Measurements from ENCODE around the gene PEPD.

PEPD gene

DNA sequence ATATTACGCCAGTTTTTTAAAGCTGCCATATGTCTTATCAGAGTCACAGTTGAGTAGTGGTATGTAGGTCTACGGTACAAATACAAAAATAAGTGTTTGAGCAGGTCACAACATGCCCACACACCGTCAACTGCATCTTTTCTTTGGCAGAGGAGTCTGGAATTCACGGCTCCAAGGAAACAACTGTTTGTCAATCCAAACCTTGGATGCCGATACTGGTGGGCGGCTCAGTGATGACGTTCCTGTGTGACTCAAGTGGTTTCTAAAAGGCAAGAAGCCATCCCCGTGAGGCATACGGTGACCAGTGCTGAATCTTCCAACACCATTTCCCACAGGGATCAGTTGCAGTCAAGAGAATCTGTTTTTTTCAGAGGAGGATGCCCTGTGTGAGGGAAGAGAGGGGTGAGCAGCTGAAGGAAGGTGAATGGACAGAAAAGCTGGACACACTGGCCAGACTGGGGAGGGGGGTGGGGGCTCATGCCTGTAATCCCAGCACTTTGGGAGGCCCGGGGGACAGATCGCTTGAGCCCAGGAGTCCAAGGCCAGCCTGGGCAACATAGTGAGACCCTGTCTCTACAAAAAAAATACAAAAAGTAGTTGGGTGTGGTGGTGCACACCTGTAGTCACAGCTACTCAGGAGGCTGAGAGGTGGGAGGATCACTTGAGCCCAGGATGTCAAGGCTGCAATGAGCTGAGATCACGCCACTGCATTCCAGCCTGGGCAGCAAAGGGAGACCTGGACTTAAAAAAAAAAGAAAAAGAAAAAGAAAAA, 170.9 kb downstream of the PEPD start:
- peak in 1 of 2 donors; percentile 57 for DNase-seq

DNA sequence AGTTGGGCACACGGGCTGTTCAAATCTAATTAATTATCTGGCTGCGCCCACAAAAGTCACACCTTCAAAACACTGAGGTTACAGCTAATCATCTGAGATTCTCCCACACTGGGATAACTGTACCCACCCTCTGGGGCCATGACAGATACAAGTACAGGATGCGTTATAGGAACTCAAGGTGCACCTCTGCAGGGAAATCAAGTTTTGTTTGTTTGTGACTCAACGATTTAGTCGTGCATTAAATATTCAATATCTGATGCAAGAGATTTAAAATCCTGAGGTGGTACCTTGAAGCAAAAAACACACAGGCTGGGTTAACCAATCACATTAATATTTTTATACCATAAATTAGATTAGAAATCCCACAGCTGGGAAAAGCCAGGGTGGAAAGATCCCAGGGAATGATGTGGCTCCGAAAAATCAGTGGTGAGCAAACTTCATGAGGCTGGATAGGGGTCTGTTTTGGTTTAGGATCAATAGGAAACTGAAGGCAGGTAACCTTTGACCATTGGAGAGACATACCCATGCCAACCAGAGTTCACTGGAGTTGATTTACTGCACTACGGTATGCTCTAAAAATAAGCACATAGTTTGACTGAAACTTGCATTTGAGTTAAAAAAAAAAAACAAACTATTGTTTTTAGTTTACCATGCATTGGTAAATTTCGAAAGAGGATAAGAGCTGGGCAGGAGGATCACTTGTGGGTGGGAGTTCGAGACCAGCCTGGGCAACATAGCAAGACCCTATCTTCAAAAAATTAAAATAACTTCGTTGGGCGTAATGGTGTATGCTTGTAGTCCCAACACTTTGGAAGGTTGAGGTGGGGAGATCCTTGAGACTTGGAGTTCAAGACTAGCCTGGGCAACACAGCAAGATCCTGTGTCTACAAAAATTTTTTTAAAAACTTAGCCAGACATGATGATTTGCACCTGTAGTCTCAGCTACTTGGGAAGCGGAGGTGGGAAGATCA, 172.0 kb downstream of the PEPD start:
- no peak for DNase-seq

DNA sequence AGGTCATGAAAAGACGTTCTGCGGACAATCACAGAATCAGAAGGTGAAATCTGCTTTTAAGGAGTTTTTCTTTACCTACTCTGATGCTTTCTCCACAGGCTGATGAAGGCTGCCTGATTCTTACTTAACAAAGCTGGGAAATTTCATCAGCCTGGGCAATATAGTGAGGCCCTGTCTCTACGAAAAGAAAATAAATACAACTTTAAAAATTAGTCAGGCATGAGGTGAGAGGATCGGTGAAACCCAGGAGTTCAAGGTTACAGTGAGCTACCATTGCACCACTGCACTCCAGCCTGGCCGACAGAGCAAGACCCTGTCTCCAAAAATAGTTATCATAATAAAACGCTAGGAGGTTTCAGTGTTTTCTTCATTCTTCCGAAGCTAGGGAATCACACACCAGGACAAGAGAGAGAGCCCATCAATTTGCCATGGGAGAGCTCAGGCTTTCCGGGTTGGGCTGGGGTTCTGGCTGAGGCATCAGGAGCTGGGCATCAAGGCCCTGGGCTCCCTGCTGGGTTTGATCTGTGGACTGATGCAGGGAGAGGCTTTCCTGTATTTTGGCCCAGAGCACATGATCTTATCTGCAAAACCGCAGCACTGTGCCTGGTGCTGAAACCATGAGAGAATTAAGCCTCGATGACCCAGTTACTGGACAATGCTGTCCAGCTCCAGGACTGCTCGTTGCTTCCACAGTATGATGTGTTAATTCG, 173.1 kb downstream of the PEPD start:
- no peak for DNase-seq

DNA sequence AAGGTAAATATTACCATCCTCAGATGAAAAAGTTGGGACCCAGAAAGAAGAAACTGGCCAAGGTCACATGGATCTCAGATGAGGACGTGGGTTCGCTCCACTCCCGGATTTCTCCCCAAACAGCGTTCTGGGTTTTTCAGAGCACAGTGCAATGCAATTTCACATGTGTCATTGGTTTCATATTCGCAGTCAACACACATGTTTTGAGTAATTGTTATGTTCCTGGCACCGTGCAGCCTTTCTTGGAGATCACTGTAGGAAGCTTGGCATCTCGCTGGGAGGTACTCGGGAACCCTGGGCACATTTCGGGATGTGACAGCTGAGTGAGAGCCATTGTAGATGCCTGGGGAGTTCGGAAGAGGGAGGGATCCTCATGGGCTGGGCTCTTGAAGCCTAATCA, 174.3 kb downstream of the PEPD start:
- no peak for DNase-seq

DNA sequence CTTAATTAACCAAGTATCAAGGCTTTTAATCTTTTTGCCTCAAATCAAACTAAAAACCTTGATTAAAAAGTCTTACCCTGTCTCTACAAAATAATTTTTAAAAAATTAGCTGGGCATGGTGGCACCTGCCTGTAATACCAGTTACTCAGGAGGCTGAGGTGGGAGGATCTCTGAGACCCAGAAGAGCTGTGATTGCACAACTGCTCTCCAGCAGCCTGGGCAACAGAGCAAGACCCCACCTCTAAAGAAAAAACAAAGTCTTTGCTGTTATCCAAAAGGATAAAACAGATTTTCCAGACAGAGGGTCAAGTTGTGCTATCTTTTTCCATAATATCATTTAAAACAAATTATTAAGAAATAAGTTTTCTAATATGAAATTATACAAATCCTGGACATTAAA, 174.9 kb downstream of the PEPD start:
- DNase-seq: no peak

DNA sequence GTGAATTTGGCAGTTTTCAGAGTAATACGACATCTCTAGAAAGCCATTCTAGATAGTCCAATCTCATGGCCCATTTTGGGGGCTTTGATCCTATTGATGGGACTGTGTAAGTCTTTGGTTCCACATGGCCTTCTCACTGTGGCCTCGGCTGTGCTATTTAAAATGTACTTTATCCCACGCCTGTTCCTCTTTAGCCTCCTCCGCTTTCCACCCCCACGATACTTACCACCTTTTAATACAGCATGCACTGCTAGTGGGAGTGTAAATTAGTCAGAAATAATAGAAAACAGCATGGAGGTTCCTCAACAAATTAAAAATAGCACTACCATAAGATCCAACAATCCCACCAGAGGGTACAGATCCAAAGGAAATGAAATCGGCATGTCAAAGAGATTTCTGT, 176.4 kb downstream of the PEPD start:
- peak; percentile 27 to 73 for DNase-seq

DNA sequence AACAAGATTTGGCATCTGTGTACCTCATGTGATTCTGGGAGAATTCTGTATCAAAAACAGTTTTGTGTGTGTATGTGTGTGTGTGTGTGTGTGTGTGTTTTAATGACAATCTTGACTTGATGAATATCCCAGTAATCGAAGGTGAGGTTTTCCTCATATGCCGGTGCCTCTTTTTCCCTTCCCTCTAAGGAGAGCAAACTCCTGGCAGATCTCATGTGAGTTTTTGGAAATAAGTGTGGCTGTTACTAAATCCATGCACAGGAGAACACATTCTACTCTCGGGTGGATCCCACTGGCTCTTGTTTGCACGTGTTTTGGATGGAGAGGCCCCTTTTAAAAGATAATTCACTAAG, 177.0 kb downstream of the PEPD start:
- no peak for DNase-seq

DNA sequence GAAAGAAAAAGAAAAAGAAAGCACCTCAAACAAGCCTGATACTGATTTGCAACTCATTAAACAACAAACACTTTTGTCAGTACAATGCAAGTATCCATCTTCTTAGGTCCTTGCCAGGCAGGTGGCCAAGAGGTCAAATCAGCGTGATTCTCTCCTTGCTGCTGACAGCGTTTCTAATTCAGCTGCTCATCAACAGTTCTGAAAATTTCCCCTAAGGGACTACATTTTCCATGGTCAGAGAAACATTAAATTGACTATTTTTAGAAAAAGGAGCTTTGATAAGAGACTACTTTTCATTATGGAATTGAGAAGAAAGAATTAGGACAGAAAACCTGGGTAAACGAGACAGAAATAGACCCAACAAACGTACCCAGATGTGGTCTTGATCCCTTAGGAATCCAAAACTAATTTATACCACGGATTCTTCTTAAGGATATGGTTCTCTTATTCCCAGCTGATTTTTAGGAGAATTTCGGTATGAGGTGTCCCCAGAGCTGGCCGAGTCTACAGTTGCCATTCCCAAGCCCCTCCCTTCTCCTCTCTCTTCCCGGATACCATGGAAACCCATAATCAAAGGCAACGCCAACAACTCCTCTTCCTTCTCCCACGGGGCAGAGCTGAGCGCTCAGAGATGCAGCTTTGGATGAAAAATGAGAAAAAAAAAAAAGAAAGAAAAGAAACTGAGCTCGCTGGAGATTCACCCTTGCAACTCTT, 177.6 kb downstream of the PEPD start:
- no peak for DNase-seq

DNA sequence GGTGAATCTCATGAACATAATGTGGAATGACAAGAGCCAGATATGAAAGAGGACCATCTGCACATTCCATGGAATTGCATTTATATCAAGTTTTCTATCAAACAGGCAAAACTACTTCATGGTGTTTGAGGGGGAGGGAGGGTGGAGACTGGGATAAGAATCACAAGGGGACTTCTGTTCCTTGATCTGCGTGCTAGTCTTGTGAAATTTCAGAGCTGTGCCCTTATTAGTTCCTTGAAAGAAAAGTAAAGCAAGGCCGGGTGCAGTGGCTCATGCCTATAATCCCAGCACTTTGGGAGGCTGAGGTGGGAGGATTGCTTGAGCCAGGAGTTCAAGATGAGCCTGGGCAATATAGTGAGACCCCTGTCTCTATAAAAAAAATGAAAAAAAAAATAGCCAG, 178.3 kb downstream of the PEPD start:
- peak; percentile 50 to 69 for DNase-seq

DNA sequence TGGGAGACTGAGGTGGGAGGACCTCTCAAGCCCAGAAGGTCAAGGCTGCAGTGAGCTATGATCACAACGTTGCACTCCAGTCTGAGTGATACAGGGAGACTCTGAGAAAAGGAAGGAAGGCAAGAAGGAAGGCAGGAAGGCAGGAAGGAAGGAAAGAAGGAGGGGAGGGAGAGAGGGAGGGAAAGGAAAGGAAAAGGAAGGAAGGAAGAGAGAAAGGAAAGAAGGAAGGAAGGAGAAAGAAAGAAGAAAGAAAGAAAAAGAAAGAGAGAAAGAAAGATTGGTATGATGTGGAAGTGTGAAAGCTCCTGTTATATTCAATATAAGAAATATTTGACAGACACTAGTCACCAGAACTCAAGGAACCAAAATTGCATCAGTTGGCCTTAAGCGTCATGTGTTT, 180.6 kb downstream of the PEPD start:
- DNase-seq: peak in 1 of 2 donors; percentile 30

DNA sequence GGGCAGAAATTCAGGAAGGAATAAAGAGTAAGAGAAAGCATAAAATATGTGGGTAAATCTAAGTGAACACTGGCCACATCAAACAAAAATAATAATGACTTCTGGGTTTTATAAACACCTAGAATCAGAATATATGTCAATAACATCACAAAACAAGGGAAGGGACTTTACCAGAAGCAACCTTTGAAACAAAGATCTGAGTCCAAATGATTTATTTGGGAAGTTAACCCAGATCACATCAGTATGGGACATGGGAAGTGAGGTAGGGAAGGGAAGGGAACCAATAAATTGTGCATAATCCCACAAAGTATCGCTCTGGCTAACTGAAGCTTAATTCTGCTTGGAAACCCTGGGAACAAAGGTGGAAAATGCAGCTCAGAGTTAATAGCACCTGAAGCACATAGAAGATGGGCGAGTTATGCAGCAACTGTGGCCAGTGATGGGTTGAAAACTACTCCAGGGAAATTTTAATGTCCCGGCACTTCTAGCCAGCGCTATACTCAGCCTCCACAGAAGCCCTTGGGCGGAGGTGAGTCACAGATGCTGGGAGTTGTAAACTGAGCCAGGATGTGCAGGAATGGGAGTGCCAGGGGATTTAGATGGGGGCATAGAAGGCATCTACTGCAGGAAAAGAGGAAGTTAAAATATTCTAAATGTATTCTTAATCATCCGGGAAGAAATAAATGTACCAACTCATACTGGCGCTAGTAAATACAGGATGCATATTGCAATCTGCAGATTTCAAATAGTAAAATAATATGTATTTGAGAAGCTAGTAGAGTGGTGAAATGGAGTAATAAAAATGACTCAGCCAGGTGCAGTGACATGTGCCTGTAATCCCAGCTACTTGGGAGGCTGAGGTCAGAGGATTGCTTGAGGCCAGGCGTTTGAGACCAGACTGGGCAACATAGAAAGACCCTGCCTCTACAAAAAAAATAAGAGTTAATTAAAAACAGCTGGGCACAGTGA, 182.3 kb downstream of the PEPD start:
- DNase-seq: peak in 1 of 2 donors; percentile 58
